IPS-18a (cell line): ENCODE measurements around the gene ABCG5.

Source experiments
- H3K27ac ChIP-seq: one replicate; pipeline ENCODE4 v1.5.1; 2013; ENCODE audit warnings: low read length
- H3K27me3 ChIP-seq: one replicate; pipeline ENCODE4 v1.6.1; 2013; ENCODE audit warnings: mild to moderate bottlenecking, low read length; ENCODE audit not compliant: control insufficient read depth, insufficient read depth
- H3K36me3 ChIP-seq: one replicate; pipeline ENCODE4 v1.6.1; 2013; ENCODE audit warnings: low read depth, low read length; ENCODE audit not compliant: control insufficient read depth
- H3K4me1 ChIP-seq: one replicate; pipeline ENCODE4 v1.6.1; 2013; ENCODE audit warnings: low read depth, low read length; ENCODE audit not compliant: control insufficient read depth
- H3K4me3 ChIP-seq: one replicate; pipeline ENCODE4 v1.5.1; 2013; ENCODE audit warnings: low read length
- H3K9ac ChIP-seq: one replicate; pipeline ENCODE4 v1.6.1; 2013; ENCODE audit warnings: mild to moderate bottlenecking, low read length, moderate library complexity
- H3K9me3 ChIP-seq: one replicate; pipeline ENCODE4 v1.6.1; 2013; ENCODE audit warnings: low read depth, low read length; ENCODE audit not compliant: control insufficient read depth

Gene ABCG5

DNA sequence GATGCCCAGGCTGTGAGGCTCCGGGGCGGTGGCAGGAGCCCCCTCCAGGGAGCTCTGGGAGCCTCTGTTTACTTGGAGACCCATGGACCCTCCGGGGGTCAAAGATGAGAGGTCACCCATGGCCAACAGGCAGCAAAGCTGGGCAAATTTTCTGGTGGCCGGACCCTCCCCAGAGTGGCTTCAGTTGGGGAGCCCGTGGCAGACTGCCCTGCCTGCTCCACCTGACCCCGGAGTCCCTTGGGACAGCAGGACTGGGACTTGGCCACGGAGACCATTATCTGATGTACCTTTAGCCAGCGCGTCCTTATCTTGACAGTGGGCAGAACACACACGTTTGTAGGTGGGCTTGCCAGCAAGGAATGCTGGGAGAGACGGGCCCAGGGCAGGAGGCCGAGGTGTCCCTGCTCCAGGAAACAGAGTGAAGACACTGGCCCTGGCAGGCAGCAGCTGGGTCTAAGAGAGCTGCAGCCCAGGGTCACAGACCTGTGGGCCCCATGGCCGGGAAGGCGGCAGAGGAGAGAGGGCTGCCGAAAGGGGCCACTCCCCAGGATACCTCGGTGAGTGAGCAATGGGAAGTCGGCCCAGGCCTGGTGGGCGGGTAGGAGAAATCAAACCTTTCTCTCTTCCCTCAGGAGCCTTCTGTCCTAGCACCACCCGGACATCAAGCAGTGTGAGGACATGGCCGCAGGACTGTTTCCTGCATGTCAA, at the start of gene ABCG5, which contains the start of gene ABCG8:
Gene ABCG5 (minus strand): TSS at position 280 of the 708 bp plus-strand sequence. CDS start 160 bp downstream, at position 120.
Gene ABCG8 (plus strand): TSS at position 412 of the 708 bp plus-strand sequence. CDS start 83 bp downstream, at position 495.
- H3K9me3 ChIP-seq, result no peaks in the 10 kb centered on the region
- H3K36me3 ChIP-seq, result no peaks in the 10 kb centered on the region
- H3K4me3 ChIP-seq, result no peak within 1 kb of the TSS
- no peaks in the 10 kb centered on the region for H3K4me1 ChIP-seq
- H3K27ac ChIP-seq, result no peak within 1 kb of the TSS
- no peaks in the 10 kb centered on the region for H3K27me3 ChIP-seq
- H3K9ac ChIP-seq, result no peak within 1 kb of the TSS

DNA sequence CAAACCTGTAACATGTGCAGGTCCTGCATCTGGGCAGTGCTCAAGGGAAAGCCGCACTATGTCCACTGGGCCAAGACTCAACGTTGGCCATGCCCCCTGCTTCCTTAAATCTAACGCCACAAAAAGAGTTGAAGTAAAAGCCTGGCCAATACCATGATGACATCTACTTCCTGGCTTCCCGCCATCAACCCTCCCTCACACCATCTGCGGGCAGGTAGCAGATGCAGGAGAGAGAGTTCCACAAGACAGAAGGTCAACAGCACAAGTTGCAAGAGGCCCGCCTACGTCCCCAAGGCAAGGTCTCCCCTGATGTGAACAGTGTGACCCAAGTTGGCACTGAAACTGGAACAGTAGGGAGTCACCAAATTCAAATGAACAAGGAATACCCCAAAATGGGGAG, 48.5 kb upstream of the ABCG5 start:
- H3K9me3 ChIP-seq, result no peaks in the 10 kb centered on the region
- H3K27ac ChIP-seq, result no peak overlapping the region
- no peak overlapping the region for H3K9ac ChIP-seq
- no peak overlapping the region for H3K4me3 ChIP-seq
- H3K27me3 ChIP-seq, result no peaks in the 10 kb centered on the region
- no peaks in the 10 kb centered on the region for H3K4me1 ChIP-seq
- H3K36me3 ChIP-seq, result peaks cover 55% of the 10 kb centered on the region

DNA sequence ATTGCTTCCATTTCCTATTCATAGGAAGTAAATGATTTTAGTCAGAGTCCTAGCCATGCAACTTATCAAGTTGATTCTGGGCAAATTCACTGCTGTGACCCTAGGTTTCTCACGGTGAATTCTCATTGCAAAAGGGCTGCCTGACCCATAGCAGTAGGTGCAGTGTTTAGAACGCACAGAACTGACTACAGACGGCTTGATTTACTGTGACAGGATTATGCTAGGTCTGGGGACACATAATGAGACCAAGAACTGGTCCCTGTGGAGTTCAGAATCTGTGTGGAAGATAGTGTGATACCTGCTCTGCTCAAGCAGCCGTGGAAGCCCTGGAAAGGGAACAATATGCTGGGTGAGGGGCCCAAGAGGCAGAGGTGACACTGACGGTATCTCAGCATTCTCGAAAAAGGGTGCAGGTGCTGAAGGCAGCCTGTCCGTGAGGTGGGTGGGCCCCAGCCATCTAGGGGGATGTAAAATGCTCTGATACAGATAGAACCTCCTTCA, 46.5 kb upstream of the ABCG5 start:
- no peaks in the 10 kb centered on the region for H3K9me3 ChIP-seq
- H3K36me3 ChIP-seq, result peaks cover 36% of the 10 kb centered on the region
- H3K27me3 ChIP-seq, result no peaks in the 10 kb centered on the region
- no peak overlapping the region for H3K9ac ChIP-seq
- no peak overlapping the region for H3K27ac ChIP-seq
- no peaks in the 10 kb centered on the region for H3K4me1 ChIP-seq
- H3K4me3 ChIP-seq, result no peak overlapping the region

DNA sequence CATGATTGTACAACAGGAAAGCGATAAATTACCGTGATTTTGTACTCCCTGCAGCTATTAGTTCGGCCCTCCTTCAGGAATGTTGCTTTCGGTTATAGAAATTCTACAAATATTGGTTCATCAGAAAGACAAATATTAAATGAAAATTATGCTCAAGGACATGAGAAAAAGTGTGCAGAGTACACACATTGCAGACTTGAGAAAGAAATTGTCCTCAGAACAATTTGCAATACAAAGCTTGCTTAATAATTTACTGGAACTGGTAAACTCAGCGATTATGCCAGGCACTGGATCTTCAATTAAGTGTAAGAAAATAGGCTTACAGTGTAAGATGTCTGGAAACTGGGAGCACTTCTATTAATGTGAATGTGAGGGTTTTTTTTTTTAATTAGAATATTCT, 46.0 kb upstream of the ABCG5 start:
- no peak overlapping the region for H3K9ac ChIP-seq
- no peak overlapping the region for H3K27ac ChIP-seq
- H3K4me3 ChIP-seq, result no peak overlapping the region
- H3K27me3 ChIP-seq, result no peaks in the 10 kb centered on the region
- H3K9me3 ChIP-seq, result no peaks in the 10 kb centered on the region
- no peaks in the 10 kb centered on the region for H3K4me1 ChIP-seq
- peaks cover 31% of the 10 kb centered on the region for H3K36me3 ChIP-seq

DNA sequence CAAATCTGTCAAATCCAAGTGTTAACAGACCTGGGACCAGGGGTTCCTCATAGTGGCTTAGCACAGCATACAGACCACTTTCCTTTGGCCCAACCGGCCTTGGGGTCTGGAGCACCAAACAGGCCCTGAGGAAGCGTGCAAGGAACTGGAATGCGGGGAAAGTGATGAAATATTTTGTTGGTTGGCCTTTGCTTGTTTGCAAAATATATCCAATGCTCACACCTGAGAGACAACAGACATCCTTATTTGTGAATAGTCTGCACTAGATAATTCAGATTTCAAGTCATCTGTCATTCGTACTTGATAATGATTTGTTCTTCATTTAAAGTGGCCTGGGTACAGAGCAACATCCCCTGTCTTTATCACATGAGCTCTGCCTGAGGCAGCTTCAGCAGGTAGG, 43.7 kb upstream of the ABCG5 start:
- H3K36me3 ChIP-seq, result peaks cover 9% of the 10 kb centered on the region
- no peaks in the 10 kb centered on the region for H3K9me3 ChIP-seq
- H3K9ac ChIP-seq, result no peak overlapping the region
- H3K27ac ChIP-seq, result no peak overlapping the region
- H3K27me3 ChIP-seq, result no peaks in the 10 kb centered on the region
- H3K4me1 ChIP-seq, result no peaks in the 10 kb centered on the region
- no peak overlapping the region for H3K4me3 ChIP-seq

DNA sequence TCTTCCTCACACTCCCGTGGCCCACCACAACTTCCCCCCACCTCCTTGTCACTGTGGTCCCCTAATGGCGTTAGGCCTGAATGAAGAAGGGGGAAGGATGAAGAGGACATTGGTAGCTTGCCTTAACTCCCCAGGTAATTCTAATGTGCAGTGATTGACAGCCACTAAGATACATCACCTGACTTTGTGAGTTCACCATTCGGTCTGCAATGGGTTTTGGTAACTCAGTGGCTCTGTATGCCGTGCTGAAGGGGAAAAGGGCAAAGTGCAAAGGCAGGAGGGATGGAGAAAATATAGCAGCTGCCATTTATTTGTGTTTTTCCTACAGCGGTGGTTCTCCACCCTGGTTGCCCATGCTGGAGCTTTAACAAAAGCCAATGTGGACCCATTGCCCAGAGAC, 42.3 kb upstream of the ABCG5 start:
- H3K9ac ChIP-seq, result no peak overlapping the region
- no peaks in the 10 kb centered on the region for H3K36me3 ChIP-seq
- H3K9me3 ChIP-seq, result no peaks in the 10 kb centered on the region
- H3K27me3 ChIP-seq, result no peaks in the 10 kb centered on the region
- no peak overlapping the region for H3K27ac ChIP-seq
- no peak overlapping the region for H3K4me3 ChIP-seq
- H3K4me1 ChIP-seq, result no peaks in the 10 kb centered on the region

DNA sequence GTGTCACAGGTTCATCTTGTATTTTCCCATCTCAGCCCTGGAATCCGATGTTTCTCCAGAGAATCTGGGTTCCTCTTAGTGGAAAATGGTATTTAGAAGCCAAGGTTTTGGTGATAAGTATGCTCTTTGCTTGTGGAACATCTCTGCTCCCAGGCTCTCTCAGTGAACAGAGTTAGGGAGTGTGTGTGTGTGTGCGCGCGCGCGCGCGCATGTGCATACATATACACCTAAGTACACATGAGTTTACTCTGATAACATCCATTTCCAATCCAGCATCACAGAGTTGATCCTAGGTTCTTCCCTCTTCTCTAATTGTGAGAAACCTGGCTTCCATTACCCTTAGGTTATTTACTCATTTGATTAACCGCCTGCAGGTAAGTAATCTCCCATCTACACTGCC, 41.8 kb upstream of the ABCG5 start:
- H3K9me3 ChIP-seq, result no peaks in the 10 kb centered on the region
- H3K9ac ChIP-seq, result no peak overlapping the region
- no peak overlapping the region for H3K27ac ChIP-seq

DNA sequence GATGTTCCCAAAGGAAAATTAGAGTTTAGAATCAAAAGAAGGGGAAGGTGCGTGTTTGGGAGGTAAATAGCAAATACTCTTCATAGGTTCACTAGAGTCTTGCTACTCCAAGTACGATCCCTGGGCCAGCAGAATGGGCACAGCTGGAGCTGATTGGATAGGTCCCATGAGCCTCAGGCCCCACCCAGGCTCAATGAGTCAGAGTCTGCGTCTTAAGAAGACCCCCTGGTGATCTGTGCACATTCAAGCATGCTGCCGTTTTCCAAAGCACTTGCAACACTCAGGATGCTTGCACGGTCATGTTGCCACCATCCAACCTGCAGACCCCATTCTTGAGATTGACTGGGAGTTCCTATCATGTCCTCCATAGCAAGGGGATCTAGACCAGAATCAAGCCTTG, 40.6 kb upstream of the ABCG5 start:
- H3K36me3 ChIP-seq, result no peaks in the 10 kb centered on the region
- H3K9ac ChIP-seq, result no peak overlapping the region
- no peaks in the 10 kb centered on the region for H3K27me3 ChIP-seq

More for the DNA sequence above, 41.8 kb upstream of the ABCG5 start:
- Histone ChIP-seq H3K27me3 (no peaks in the 10 kb centered on the region), H3K36me3 (no peaks in the 10 kb centered on the region), H3K4me3 (no peak overlapping the region), H3K4me1 (no peaks in the 10 kb centered on the region)

DNA sequence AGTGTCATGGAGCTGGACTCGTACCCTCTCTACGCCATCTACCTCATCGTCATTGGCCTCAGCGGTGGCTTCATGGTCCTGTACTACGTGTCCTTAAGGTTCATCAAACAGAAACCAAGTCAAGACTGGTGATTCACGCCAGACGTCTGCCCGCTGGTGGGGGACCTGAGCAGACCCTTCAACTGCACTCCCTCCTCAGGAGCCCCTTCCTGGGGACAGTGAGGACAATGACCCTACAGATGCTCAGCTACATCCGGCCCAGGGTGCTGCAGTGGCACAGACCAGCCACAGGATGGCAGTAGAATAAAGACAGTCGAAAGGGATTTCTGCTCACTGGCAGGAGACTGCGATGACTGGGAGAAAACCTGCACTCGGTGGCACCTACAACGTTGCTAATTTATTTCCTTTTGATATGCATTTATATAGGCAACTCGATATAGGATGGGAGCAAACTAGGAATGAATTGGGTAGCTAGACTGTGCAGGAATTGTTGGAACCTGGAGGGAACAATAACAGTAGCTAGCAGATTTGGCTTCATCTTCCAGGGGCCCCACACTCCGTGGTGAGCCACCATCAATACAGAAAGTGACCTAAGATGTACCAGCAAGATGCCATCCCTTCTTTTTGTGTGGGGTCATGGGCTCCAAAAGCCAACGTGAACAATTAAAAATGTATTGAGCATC, 39.3 kb upstream of the ABCG5 start:
- H3K4me1 ChIP-seq, result no peaks in the 10 kb centered on the region
- H3K27ac ChIP-seq, result no peak overlapping the region
- no peaks in the 10 kb centered on the region for H3K9me3 ChIP-seq
- H3K9ac ChIP-seq, result no peak overlapping the region
- H3K36me3 ChIP-seq, result no peaks in the 10 kb centered on the region
- H3K4me3 ChIP-seq, result no peak overlapping the region
- H3K27me3 ChIP-seq, result no peaks in the 10 kb centered on the region

More for the DNA sequence above, 40.6 kb upstream of the ABCG5 start:
- Histone ChIP-seq H3K4me3 (no peak overlapping the region), H3K27ac (no peak overlapping the region), H3K4me1 (no peaks in the 10 kb centered on the region), H3K9me3 (no peaks in the 10 kb centered on the region)

DNA sequence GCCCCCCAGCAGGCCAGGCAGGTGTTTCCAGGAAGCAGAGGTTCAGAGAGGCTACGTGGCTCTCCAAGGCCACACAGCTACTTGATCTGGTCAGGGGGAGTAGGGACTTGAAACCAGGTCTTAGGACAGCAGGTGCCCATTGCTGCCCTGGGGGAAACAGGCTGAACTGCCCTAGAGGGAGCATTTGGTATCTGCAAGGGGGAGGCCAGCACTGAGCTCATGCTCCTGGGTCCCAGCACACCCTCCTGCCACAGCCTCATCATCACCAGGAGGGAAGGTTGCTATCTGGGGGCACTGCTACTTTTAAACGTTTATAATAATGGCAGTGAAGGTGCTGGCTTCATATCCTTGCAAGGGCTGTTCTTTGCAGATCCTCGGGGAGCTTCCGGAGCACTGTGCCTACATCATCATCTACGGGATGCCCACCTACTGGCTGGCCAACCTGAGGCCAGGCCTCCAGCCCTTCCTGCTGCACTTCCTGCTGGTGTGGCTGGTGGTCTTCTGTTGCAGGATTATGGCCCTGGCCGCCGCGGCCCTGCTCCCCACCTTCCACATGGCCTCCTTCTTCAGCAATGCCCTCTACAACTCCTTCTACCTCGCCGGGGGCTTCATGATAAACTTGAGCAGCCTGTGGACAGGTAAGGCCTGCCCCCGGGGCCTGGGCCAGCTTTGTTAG, 36.3 kb upstream of the ABCG5 start:
- H3K9ac ChIP-seq, result no peak overlapping the region
- H3K27ac ChIP-seq, result no peak overlapping the region
- no peaks in the 10 kb centered on the region for H3K27me3 ChIP-seq
- no peaks in the 10 kb centered on the region for H3K4me1 ChIP-seq
- H3K4me3 ChIP-seq, result no peak overlapping the region
- H3K36me3 ChIP-seq, result no peaks in the 10 kb centered on the region
- no peaks in the 10 kb centered on the region for H3K9me3 ChIP-seq

DNA sequence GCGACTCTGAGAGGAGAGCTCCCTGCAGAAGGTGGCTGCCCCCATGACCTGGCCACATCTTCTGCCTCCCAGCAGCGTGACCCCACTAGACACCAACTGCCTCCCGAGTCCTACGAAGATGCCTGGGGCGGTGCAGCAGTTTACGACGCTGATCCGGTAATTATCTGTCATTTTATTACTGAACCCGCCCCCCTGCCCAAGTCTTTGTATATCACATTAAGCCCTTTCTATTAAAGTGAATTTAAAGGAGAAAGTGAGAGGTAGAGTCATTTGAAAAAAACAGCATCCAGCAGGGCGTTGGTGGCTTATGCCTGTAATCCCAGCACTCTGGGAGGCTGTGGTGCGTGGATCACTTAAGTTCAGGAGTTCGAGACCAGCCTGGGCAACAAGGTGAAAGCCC, 33.5 kb upstream of the ABCG5 start:
- Histone ChIP-seq H3K4me3 (no peak overlapping the region), H3K36me3 (no peaks in the 10 kb centered on the region), H3K9ac (no peak overlapping the region), H3K4me1 (no peaks in the 10 kb centered on the region), H3K27me3 (peaks cover 10% of the 10 kb centered on the region), H3K27ac (no peak overlapping the region), H3K9me3 (no peaks in the 10 kb centered on the region)
